ENCODE data around the gene SOX2. TPM values are rescaled to one million over a fixed set of nuclear protein-coding genes. Genes with fewer than 3 reads are reported as not detected.

Gene SOX2
- total and polyA plus RNA-seq, 10 donors, result 0.02 to 0.54 (median 0.10) TPM; not detected in 5

DNA sequence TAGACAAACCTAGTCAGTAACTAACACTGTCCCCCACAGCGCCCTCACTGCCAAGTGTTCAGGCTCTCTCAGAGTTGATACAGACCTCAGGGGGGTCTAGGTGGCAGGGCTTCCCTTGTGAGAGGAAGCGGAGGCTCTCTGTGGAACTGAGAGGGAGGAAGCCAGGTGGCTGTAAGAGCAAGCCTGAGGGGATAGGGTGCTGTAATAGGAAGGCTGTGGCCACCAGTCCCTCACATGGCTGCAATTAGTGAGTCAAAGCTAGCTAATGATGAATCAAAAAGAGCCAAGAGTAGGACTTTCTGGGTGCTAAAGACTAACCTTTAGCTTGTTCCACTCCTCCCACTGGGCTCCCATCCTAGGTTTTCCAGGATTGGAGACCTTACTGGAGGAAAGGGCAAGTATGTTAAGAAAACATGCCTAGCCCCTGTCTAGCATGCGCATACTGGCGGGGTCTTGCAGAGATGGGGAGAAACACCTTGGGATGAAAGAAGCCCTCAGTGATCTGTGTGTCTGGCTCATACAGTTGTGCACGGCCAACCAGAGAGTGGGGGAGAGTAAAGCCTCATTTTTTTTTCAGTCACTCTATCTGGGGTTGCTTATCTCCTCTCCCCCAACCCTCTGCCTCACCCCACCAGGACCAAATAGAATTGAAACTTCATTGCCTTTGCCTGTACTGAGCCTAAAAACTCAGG is 13.3 kb upstream of the SOX2 start:
- intact Hi-C loops (cut with DNase I; ENCODE audit: low total_unique reads), result no loop called here
- 49 to 63% (median 58%) methylated on average over 5 of the region's 5 CpGs for WGBS, 5 donors
- no peak overlapping the region for H3K4me3 ChIP-seq
- no peak for TF ChIP-seq POLR2A (IDR thresholded peaks at IDR 0.05)
- TF ChIP-seq, protein P1, sequence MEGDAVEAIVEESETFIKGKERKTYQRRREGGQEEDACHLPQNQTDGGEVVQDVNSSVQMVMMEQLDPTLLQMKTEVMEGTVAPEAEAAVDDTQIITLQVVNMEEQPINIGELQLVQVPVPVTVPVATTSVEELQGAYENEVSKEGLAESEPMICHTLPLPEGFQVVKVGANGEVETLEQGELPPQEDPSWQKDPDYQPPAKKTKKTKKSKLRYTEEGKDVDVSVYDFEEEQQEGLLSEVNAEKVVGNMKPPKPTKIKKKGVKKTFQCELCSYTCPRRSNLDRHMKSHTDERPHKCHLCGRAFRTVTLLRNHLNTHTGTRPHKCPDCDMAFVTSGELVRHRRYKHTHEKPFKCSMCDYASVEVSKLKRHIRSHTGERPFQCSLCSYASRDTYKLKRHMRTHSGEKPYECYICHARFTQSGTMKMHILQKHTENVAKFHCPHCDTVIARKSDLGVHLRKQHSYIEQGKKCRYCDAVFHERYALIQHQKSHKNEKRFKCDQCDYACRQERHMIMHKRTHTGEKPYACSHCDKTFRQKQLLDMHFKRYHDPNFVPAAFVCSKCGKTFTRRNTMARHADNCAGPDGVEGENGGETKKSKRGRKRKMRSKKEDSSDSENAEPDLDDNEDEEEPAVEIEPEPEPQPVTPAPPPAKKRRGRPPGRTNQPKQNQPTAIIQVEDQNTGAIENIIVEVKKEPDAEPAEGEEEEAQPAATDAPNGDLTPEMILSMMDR (IDR thresholded peaks at IDR 0.05 in 8 of 11, conservative IDR thresholded peaks at IDR 0.05 in 3 of 11), result no peak
- TF ChIP-seq POLR2AphosphoS5 (IDR thresholded peaks at IDR 0.05), result no peak
- no peak for DNase-seq
- no peak overlapping the region for H3K27ac ChIP-seq
- H3K4me1 ChIP-seq, result peaks cover 3 to 39% (median 36%) of the 10 kb centered on the region in 6 donors
- no peaks in the 10 kb centered on the region for H3K36me3 ChIP-seq
- H3K9me3 ChIP-seq, result no peaks in the 10 kb centered on the region
- H3K27me3 ChIP-seq (replicated peaks in 1 of 7), result peaks cover 13 to 97% (median 87%) of the 10 kb centered on the region in 7 donors

DNA sequence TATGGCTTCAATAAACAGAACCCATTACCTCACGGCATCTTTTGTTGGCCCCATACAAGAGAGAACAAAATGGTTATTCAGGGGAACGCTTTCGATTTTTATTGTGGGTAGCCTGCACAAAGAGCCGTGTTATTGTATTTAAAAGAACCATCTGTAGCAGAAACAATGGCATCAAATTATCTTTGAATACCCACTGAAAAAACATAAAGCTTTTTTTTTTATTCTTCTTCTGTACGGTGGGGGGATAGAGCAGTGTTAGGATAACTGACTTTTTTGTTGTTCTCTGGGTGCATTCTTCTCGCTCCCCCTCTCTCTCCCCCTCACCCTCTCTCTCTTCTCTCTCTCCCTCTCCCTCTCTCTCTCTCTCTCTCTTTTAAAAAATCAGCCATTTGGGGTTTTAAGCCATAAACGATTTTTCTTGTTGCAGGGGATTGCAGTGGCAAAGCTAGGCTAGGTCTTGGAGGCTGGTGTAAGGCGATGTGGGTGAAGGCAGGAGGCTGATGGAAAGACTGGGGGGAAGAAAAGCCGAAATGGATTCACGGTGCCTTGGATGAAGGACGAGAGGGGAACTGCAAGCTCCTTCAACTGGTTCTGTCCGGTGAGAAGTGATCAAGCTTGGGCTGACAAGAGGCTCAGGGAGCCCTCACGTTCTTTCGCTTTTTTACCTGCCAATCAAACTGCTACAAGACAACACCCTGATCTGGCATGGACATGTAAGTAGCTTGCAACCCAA is 12.4 kb upstream of the SOX2 start:
- TF ChIP-seq POLR2AphosphoS5 (IDR thresholded peaks at IDR 0.05) (no peak), POLR2A (IDR thresholded peaks at IDR 0.05) (no peak)
- TF ChIP-seq, protein P1 (IDR thresholded peaks at IDR 0.05 in 8 of 11, conservative IDR thresholded peaks at IDR 0.05 in 3 of 11), result no peak
- peaks cover 20 to 100% (median 96%) of the 10 kb centered on the region in 7 donors for H3K27me3 ChIP-seq (replicated peaks in 1 of 7)
- peaks cover 3 to 46% (median 38%) of the 10 kb centered on the region in 6 donors for H3K4me1 ChIP-seq
- 25 to 33% (median 28%) methylated on average over 14 of the region's 14 CpGs for WGBS, 5 donors
- no peak overlapping the region for H3K4me3 ChIP-seq
- DNase-seq, result no peak
- no peak overlapping the region for H3K27ac ChIP-seq
- no peaks in the 10 kb centered on the region for H3K9me3 ChIP-seq
- H3K36me3 ChIP-seq, result no peaks in the 10 kb centered on the region
- intact Hi-C loops (cut with DNase I; ENCODE audit: low total_unique reads), result no loop called here

DNA sequence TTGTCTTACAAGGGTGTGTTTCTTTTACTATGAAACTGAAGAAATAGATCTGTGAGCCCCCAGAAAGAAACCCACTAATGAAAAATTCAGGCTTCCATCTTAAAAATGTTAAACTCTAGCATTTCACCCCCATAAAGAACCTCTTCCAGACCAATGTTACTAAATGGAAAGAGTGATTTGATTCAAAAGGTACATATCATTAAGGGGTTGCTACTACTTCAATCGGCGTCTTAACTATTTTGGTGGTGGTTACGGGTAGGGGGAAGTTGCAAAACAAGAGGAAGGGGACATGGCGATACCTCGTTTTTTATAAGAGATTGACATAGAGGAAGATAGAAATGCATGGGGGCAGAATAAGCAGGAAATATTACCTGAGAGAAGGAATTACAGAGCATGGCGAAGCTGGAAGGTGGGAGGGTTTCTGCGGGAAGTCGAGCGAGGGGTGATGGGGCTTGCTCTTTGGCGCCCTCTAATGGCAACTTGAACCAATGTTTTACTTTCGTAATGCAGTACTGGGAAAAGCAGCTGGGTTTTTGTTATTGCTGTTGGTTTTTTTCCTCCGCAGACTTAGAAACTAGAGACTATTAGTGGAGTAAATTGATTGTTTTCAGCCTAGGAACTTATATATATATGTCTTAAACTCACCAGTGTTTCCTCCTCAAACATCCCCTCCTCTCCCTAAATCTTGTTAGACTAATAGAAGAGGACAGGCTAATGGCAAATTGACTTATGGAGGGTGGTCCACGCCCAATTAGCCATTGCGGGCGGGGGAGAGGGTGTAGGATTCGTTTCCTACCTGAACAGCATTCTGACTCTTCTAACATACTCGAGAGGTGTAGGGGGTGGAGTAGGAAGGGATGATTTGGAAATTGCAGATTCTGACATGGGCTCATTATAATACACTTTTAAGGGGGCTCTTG is 11.3 kb upstream of the SOX2 start:
- no peak overlapping the region for H3K27ac ChIP-seq
- no peak for DNase-seq
- no peaks in the 10 kb centered on the region for H3K9me3 ChIP-seq
- H3K4me3 ChIP-seq, result peak overlapping the region in 3 of 8 donors; percentile 5 to 53 (median 17)
- intact Hi-C loops (cut with DNase I; ENCODE audit: low total_unique reads), result no loop called here
- no peaks in the 10 kb centered on the region for H3K36me3 ChIP-seq
- H3K27me3 ChIP-seq (replicated peaks in 1 of 7), result peaks cover 24 to 100% (median 98%) of the 10 kb centered on the region in 7 donors
- WGBS, 5 donors, result 3 to 9% (median 4%) methylated on average over 17 of the region's 17 CpGs
- H3K4me1 ChIP-seq, result peaks cover 3 to 46% (median 35%) of the 10 kb centered on the region in 6 donors
- TF ChIP-seq, protein P1 (IDR thresholded peaks at IDR 0.05 in 8 of 11, conservative IDR thresholded peaks at IDR 0.05 in 3 of 11), result peak in 9 of 11 experiments; percentile 41 to 81 (median 66)
- TF ChIP-seq POLR2AphosphoS5 (IDR thresholded peaks at IDR 0.05) (no peak), POLR2A (IDR thresholded peaks at IDR 0.05) (no peak)
